Transverse colon (tissue), 4 donors: Measurements from ENCODE around the gene TTC3. TPM values are rescaled to one million over a fixed set of nuclear protein-coding genes. Genes with fewer than 3 reads are reported as not detected.
"Not testable (repeated sequence)": the region's sequence is repeated elsewhere in the genome, so short reads cannot be mapped to it uniquely, and the experiment has no call there.

Experiments used
- DNase-seq: peaks from one replicate; pipeline ENCODE4 v3.0.0-alpha.2; 2019
- H3K27ac ChIP-seq, 4 donors: fragments of 200-600 bp; sonication (generic); 2 replicates each; pipeline ENCODE4 v1.5.1; 2016 to 2018; ENCODE audit warnings: inconsistent platforms in 4 of 4
- H3K27me3 ChIP-seq: fragments of 200-600 bp; sonication (generic); 2 replicates; pipeline ENCODE4 v1.5.1; 2017; ENCODE audit warnings: inconsistent platforms
- H3K36me3 ChIP-seq, 4 donors: fragments of 200-600 bp; sonication (generic); 2 replicates each; pipeline ENCODE4 v1.5.1; 2017 to 2019; ENCODE audit warnings: inconsistent platforms in 4 of 4
- H3K4me1 ChIP-seq, 4 donors: fragments of 200-600 bp; sonication (generic); 2 replicates each; pipeline ENCODE4 v1.5.1; 2017 to 2020; ENCODE audit warnings: inconsistent platforms in 4 of 4
- H3K4me3 ChIP-seq, 4 donors: fragments of 200-600 bp; sonication (generic); 1 replicate in 1 of 4; 2 replicates in 3 of 4; pipeline versions ENCODE4 v1.5.1 to v1.6.1; 2017 to 2019; ENCODE audit warnings: inconsistent platforms in 4 of 4
- H3K9me3 ChIP-seq, 2 donors: fragments of 200-600 bp; sonication (generic); 2 replicates each; pipeline ENCODE4 v1.5.1; 2017 to 2019; ENCODE audit warnings: inconsistent platforms in 2 of 2
- CTCF ChIP-seq, 5 experiments: fragments of 200-600 bp in 3 of 5; fragments of 450-650 bp in 2 of 5; sonication (generic) in 3 of 5; IDR thresholded peaks; 1 replicate in 2 of 5; 2 replicates in 3 of 5; pipeline ENCODE4 v1.5.1; 2016 to 2017; ENCODE audit warnings: antibody characterized with exemption in 5 of 5, inconsistent platforms in 3 of 5, mild to moderate bottlenecking in 2 of 5, moderate library complexity in 1 of 5
- EP300 ChIP-seq: sonication (generic); formaldehyde crosslinking; IDR thresholded peaks from one replicate; pipeline ENCODE4 v1.6.1; 2017; ENCODE audit warnings: antibody characterized with exemption, low read depth
- POLR2A ChIP-seq: fragments of 450-650 bp; IDR thresholded peaks from one replicate; pipeline ENCODE4 v1.6.1; 2016; ENCODE audit warnings: antibody characterized with exemption, mild to moderate bottlenecking, moderate library complexity
- WGBS, 2 donors: methylation state at CpG; one replicate each; pipeline ENCODE4 v1.1.5; 2018; ENCODE audit warnings: low coverage in 1 of 2; 5-methylcytosine and 5-hydroxymethylcytosine counted together
- in situ Hi-C, 4 donors: fragments of 200-750 bp; cut with MboI; loops; one replicate each; pipeline versions ENCODE4 v1.15.0 to v1.15.1; 2017; ENCODE audit warnings: low sequenced_read_pairs in 3 of 4, low pct_ligation_motif_present in 1 of 4, low pct_unique_long_range_greater_than_20kb in 1 of 4
- intact Hi-C: fragments of 100-400 bp; cut with DNase I; formaldehyde crosslinking; loops from one replicate; pipeline ENCODE4 v1.15.1; 2023; ENCODE audit warnings: low total_unique reads
- total RNA-seq, 4 donors: library from RNA; depleted of rRNA; stranded (reverse); fragments of >200 nt; gene quantifications; one replicate each; pipeline ENCODE4 v1.1.0, GENCODE V29; 2016

Gene TTC3
- total RNA-seq, 4 donors from 2014 or later: 84.0 to 247 (median 146) TPM

- H3K27ac ChIP-seq: no peak overlapping the region
- peaks cover 0 to 17% (median 5%) of the 10 kb centered on the region in 4 donors for H3K36me3 ChIP-seq
- 87 to 100% methylated on average over 1 of the region's 1 CpG for WGBS, 2 donors
- DNase-seq: no peak
- no peak overlapping the region for H3K4me3 ChIP-seq
- TF ChIP-seq POLR2A (no peak), CTCF (IDR thresholded peaks at IDR 0.05) (no peak), EP300 (no peak)
- H3K9me3 ChIP-seq: no peaks in the 10 kb centered on the region
- H3K27me3 ChIP-seq: no peaks in the 10 kb centered on the region
- H3K4me1 ChIP-seq: no peaks in the 10 kb centered on the region
- in situ Hi-C loops: no loop called here
- intact Hi-C loops: no loop called here
Measured at GRCh38 chr21:37101384-37101783, 28.3 kb downstream of the TTC3 start.

- H3K27me3 ChIP-seq, H3K4me1 ChIP-seq, H3K27ac ChIP-seq, H3K4me3 ChIP-seq, intact Hi-C loops, DNase-seq, H3K9me3 ChIP-seq, in situ Hi-C loops: not testable (repeated sequence)
- WGBS, 2 donors: 100% methylated on average over 2 to 3 of the region's 3 CpGs
- peaks cover 0 to 12% (median 2%) of the 10 kb centered on the region in 4 donors for H3K36me3 ChIP-seq
Measured at GRCh38 chr21:37102746-37103145, 29.7 kb downstream of the TTC3 start.

- no peaks in the 10 kb centered on the region for H3K9me3 ChIP-seq
- peaks cover 0 to 12% (median 7%) of the 10 kb centered on the region in 4 donors for H3K36me3 ChIP-seq
- no peak overlapping the region for H3K4me3 ChIP-seq
- WGBS, 2 donors: 99 to 100% methylated on average over 2 of the region's 2 CpGs
- no peak for TF ChIP-seq CTCF (IDR thresholded peaks at IDR 0.05)
- no peak for TF ChIP-seq EP300
- no peak for TF ChIP-seq POLR2A
- no peak overlapping the region for H3K27ac ChIP-seq
- intact Hi-C loops: loop anchor here (5.0 kb wide), 1 partner anchor 1205 kb away; no protein-coding TSS in a partner anchor
- no peak for DNase-seq
- no peaks in the 10 kb centered on the region for H3K27me3 ChIP-seq
- in situ Hi-C loops: no loop called here
- no peaks in the 10 kb centered on the region for H3K4me1 ChIP-seq
Measured at GRCh38 chr21:37106998-37107397, 33.9 kb downstream of the TTC3 start.

- peaks cover 0 to 12% (median 7%) of the 10 kb centered on the region in 4 donors for H3K36me3 ChIP-seq
- H3K9me3 ChIP-seq, H3K4me3 ChIP-seq, H3K27ac ChIP-seq, H3K27me3 ChIP-seq, in situ Hi-C loops, H3K4me1 ChIP-seq, DNase-seq: not testable (repeated sequence)
- intact Hi-C loops: loop anchor here (10.0 kb wide), 1 partner anchor 56 kb away; no protein-coding TSS in a partner anchor
- 96 to 98% methylated on average over 4 to 6 of the region's 6 CpGs for WGBS, 2 donors
Measured at GRCh38 chr21:37111029-37111428, 38.0 kb downstream of the TTC3 start.

- H3K27ac ChIP-seq, H3K27me3 ChIP-seq, H3K9me3 ChIP-seq, DNase-seq, H3K36me3 ChIP-seq, H3K4me1 ChIP-seq, H3K4me3 ChIP-seq, in situ Hi-C loops: not testable (repeated sequence)
- 100% methylated on average over 1 of the region's 3 CpGs for WGBS, 2 donors
- intact Hi-C loops: loop anchor here (10.0 kb wide), 1 partner anchor 60 kb away; no protein-coding TSS in a partner anchor
Measured at GRCh38 chr21:37114301-37114700, 41.2 kb downstream of the TTC3 start.

GRCh38 chr21:37116459-37116858, 43.4 kb downstream of the TTC3 start:
- H3K4me3 ChIP-seq, H3K9me3 ChIP-seq, H3K27me3 ChIP-seq, DNase-seq, H3K27ac ChIP-seq, in situ Hi-C loops, H3K4me1 ChIP-seq, H3K36me3 ChIP-seq: not testable (repeated sequence)
- WGBS, 2 donors: 94 to 100% methylated on average over 2 of the region's 2 CpGs
- intact Hi-C loops: loop anchor here (10.0 kb wide), 1 partner anchor 62 kb away; no protein-coding TSS in a partner anchor
